Activated CD8-positive, alpha-beta T cell treated with anti-CD3 and anti-CD28 coated beads for 36 hours (primary cell): ENCODE results near the gene ADAMTS16. TPM values are rescaled to one million over a fixed set of nuclear protein-coding genes. Genes with fewer than 3 reads are reported as not detected.

ENCODE experiments used
- ATAC-seq: fragments of 200-7000 bp; cut with Tn5 transposase; one replicate; pipeline ENCODE4 v1.10.0; 2021; ENCODE audit warnings: mild to moderate bottlenecking, moderate library complexity
- CTCF ChIA-PET: fragments of 350-600 bp; sonication (Branson Sonifier 250); formaldehyde crosslinking; loops from one replicate; lab custom pipeline; 2021; ENCODE audit warnings: antibody characterized with exemption; lab: Charles Lee
- POLR2A ChIA-PET: fragments of 350-600 bp; sonication (Branson Sonifier 250); formaldehyde crosslinking; loops from one replicate; lab custom pipeline; 2021; ENCODE audit warnings: antibody characterized with exemption; lab: Charles Lee
- DNase-seq: peaks from one replicate; pipeline ENCODE4 v3.0.0-alpha.2; 2020
- H3K27ac Mint-ChIP-seq: one replicate; pipeline ENCODE4 v1.8.0; 2021; ENCODE audit warnings: mild to moderate bottlenecking, mixed read lengths
- H3K27me3 Mint-ChIP-seq: one replicate; pipeline ENCODE4 v1.8.0; 2021; ENCODE audit warnings: mixed read lengths
- H3K36me3 Mint-ChIP-seq: one replicate; pipeline ENCODE4 v1.8.0; 2021; ENCODE audit warnings: low read depth, mixed read lengths
- H3K4me1 Mint-ChIP-seq: one replicate; pipeline ENCODE4 v1.8.0; 2021; ENCODE audit warnings: low read depth, mixed read lengths
- H3K4me3 Mint-ChIP-seq: one replicate; pipeline ENCODE4 v1.8.0; 2021; ENCODE audit warnings: mild to moderate bottlenecking, moderate library complexity, mixed read lengths
- H3K9me3 Mint-ChIP-seq: one replicate; pipeline ENCODE4 v1.8.0; 2021; ENCODE audit warnings: mixed read lengths
- intact Hi-C: fragments of 100-400 bp; cut with micrococcal nuclease; formaldehyde crosslinking; loops from one replicate; pipeline ENCODE4 v1.10.0; 2022
- total RNA-seq, 2 experiments: library from RNA; stranded (reverse); gene quantifications; one replicate each; pipeline ENCODE4 v1.2.3, GENCODE V29; 2021
- TF ChIP-seq, protein P1 (sequence below): fragments of 200-600 bp; IDR thresholded peaks from one replicate; pipeline ENCODE4 v1.8.0; 2022; ENCODE audit warnings: antibody characterized with exemption, mild to moderate bottlenecking

ADAMTS16 gene
- total RNA-seq, 2 experiments from 2014 or later = not detected

DNA sequence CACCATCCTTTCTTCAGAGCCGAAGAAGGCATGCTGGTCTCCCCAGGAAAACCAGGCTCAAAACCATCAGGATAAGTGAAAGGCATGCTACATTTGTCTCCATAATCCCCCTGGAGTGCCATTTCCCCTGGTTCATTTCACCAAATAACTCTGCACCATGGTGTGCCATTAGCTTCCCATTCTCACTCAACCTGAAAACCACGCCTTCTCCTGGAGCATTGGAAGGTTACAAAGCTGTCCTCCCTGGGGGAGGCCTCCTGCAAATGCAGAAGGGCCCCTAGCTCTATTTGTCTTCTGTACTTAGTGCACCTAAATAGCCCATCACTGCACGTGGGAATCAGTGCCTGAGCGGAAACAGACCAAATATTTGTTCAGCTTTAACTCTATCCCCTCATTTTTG lies 192.2 kb downstream of the ADAMTS16 start:
- H3K4me1 Mint-ChIP-seq = no peaks in the 10 kb centered on the region
- TF ChIP-seq, protein P1, sequence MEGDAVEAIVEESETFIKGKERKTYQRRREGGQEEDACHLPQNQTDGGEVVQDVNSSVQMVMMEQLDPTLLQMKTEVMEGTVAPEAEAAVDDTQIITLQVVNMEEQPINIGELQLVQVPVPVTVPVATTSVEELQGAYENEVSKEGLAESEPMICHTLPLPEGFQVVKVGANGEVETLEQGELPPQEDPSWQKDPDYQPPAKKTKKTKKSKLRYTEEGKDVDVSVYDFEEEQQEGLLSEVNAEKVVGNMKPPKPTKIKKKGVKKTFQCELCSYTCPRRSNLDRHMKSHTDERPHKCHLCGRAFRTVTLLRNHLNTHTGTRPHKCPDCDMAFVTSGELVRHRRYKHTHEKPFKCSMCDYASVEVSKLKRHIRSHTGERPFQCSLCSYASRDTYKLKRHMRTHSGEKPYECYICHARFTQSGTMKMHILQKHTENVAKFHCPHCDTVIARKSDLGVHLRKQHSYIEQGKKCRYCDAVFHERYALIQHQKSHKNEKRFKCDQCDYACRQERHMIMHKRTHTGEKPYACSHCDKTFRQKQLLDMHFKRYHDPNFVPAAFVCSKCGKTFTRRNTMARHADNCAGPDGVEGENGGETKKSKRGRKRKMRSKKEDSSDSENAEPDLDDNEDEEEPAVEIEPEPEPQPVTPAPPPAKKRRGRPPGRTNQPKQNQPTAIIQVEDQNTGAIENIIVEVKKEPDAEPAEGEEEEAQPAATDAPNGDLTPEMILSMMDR = no peak
- intact Hi-C loops = no loop called here
- no peaks in the 10 kb centered on the region for H3K36me3 Mint-ChIP-seq
- peaks cover 2% of the 10 kb centered on the region for H3K9me3 Mint-ChIP-seq
- no peaks in the 10 kb centered on the region for H3K27me3 Mint-ChIP-seq
- POLR2A ChIA-PET = no interaction called here
- CTCF ChIA-PET = no interaction called here
- DNase-seq (no peak), ATAC-seq (no peak)
- no peak overlapping the region for H3K27ac Mint-ChIP-seq
- no peak overlapping the region for H3K4me3 Mint-ChIP-seq

- Mint-ChIP-seq H3K36me3 (no peaks in the 10 kb centered on the region), H3K9me3 (no peaks in the 10 kb centered on the region), H3K27me3 (no peaks in the 10 kb centered on the region), H3K4me1 (no peaks in the 10 kb centered on the region), H3K4me3 (no peak overlapping the region), H3K27ac (no peak overlapping the region)
- CTCF ChIA-PET = no interaction called here
- DNase-seq (no peak), ATAC-seq (no peak)
- POLR2A ChIA-PET = no interaction called here
- intact Hi-C loops = no loop called here
- TF ChIP-seq, protein P1 = no peak
Observed at GRCh38 chr5:5335107-5335506, 195.0 kb downstream of the ADAMTS16 start.

DNA sequence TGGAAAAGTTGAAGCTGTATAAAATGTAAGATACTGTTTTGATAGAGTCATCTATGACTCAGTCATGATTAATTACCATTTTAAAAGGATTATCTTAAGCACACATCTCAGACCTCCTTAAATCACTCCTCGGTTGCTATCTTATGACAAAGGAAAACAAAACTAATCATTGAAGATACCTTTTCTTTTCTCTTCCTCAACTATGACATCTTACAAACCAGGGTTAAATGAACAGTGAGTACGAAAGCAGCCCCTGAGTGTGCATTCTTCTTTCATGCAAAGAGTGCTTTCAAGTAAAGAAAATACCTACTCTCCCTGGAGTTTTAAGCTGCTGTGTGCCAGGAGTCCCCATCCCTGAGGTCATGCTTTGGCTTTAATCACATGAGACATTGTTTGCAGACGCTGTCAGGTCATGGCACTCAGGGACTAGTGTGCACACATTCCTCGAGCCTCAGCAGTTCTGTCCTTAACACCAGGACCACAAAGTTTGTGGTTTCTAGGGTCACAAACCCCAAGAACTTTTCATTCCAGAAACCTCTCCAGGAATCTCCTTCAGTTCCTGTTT lies 195.7 kb downstream of the ADAMTS16 start:
- Mint-ChIP-seq H3K4me3 (no peak overlapping the region), H3K27ac (no peak overlapping the region), H3K36me3 (no peaks in the 10 kb centered on the region), H3K4me1 (no peaks in the 10 kb centered on the region), H3K27me3 (no peaks in the 10 kb centered on the region), H3K9me3 (no peaks in the 10 kb centered on the region)
- CTCF ChIA-PET = no interaction called here
- TF ChIP-seq, protein P1 = no peak
- ATAC-seq = no peak
- POLR2A ChIA-PET = no interaction called here
- no peak for DNase-seq
- intact Hi-C loops = no loop called here

DNA sequence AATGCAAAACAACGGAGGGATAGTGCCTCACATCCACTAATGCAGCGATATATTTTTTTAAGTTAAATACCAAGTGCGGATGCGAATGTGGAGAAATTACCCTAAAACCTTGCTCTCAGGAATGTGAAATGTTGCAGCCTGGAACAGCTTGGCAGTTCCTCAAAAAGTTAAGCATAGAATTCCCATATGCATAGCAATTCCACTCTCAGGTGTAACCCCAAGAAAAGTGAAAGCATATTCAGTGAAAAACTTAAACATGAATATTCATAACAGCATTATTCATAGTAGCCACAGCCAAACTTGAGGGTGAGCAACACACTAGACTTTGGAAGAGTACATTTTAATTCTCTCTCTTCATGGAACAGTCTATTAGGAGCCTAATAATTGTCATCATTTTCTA lies 199.1 kb downstream of the ADAMTS16 start:
- no peak overlapping the region for H3K27ac Mint-ChIP-seq
- H3K27me3 Mint-ChIP-seq = no peaks in the 10 kb centered on the region
- no peaks in the 10 kb centered on the region for H3K9me3 Mint-ChIP-seq
- no peak for ATAC-seq
- intact Hi-C loops = no loop called here
- no peak for DNase-seq
- ChIA-PET POLR2A (no interaction called here), CTCF (no interaction called here)
- H3K36me3 Mint-ChIP-seq = no peaks in the 10 kb centered on the region
- H3K4me1 Mint-ChIP-seq = no peaks in the 10 kb centered on the region
- TF ChIP-seq, protein P1 = no peak
- H3K4me3 Mint-ChIP-seq = no peak overlapping the region

- POLR2A ChIA-PET = no interaction called here
- DNase-seq (no peak), ATAC-seq (no peak)
- Mint-ChIP-seq H3K9me3 (no peaks in the 10 kb centered on the region), H3K27ac (no peak overlapping the region), H3K4me1 (no peaks in the 10 kb centered on the region), H3K27me3 (no peaks in the 10 kb centered on the region), H3K4me3 (no peak overlapping the region), H3K36me3 (no peaks in the 10 kb centered on the region)
- CTCF ChIA-PET = no interaction called here
- TF ChIP-seq, protein P1 = no peak
- intact Hi-C loops = no loop called here
Observed at GRCh38 chr5:5340206-5340729, 200.1 kb downstream of the ADAMTS16 start.
